LNCaP clone FGC (cell line): ENCODE measurements around the gene MRPL40.
"Not testable (repeated sequence)": the region's sequence is repeated elsewhere in the genome, so short reads cannot be mapped to it uniquely, and the experiment has no call there.

ENCODE experiments used
- DNase-seq: peaks from one replicate; pipeline ENCODE4 v3.0.0-alpha.2; 2011; ENCODE audit warnings: low read depth
- H3K4me3 ChIP-seq: 2 replicates; pipeline ENCODE4 v1.5.1; 2011; ENCODE audit warnings: mild to moderate bottlenecking, low read depth, low read length, control low read depth
- CTCF ChIP-seq: IDR thresholded peaks from 2 replicates; pipeline ENCODE4 v1.5.1; 2012; ENCODE audit warnings: mild to moderate bottlenecking; ENCODE audit not compliant: control insufficient read depth, insufficient read depth; ENCODE audit errors: extremely low read depth

The MRPL40 gene

GRCh38 chr22:19424186-19424500 is 8.2 kb upstream of the MRPL40 start:
- no peak for TF ChIP-seq CTCF
- no peak for DNase-seq
- H3K4me3 ChIP-seq = no peak overlapping the region

- TF ChIP-seq CTCF = no peak
- H3K4me3 ChIP-seq = peak overlapping the region; percentile 97
- no peak for DNase-seq
These were observed 2.1 kb upstream of the MRPL40 start for GRCh38 chr22:19429950-19430889.

- no peak for TF ChIP-seq CTCF
- no peak for DNase-seq
These were observed 1.3 kb upstream of the MRPL40 start for GRCh38 chr22:19430890-19431541.

GRCh38 chr22:19431649-19432132 is 654 bp upstream of the MRPL40 start, which contains the start of gene HIRA:
HIRA (minus strand) TSS chr22:19431733; CDS start chr22:19431476, 257 bp downstream.
- no peak for TF ChIP-seq CTCF
- DNase-seq = peak; percentile 48
- H3K4me3 ChIP-seq = peak within 1 kb of the TSS; percentile 97

More at GRCh38 chr22:19430890-19431541, 1.3 kb upstream of the MRPL40 start:
- peak overlapping the region; percentile 97 for H3K4me3 ChIP-seq

GRCh38 chr22:19434401-19434800 is 2.1 kb downstream of the MRPL40 start:
- TF ChIP-seq CTCF = no peak
- H3K4me3 ChIP-seq = no peak overlapping the region
- DNase-seq = no peak

- TF ChIP-seq CTCF = no peak
- DNase-seq = no peak
- H3K4me3 ChIP-seq = no peak overlapping the region
These were observed 2.7 kb downstream of the MRPL40 start for GRCh38 chr22:19434829-19435580.

GRCh38 chr22:19436444-19437161 is 4.3 kb downstream of the MRPL40 start:
- H3K4me3 ChIP-seq, DNase-seq: not testable (repeated sequence)
